GM11168 (cell line): ENCODE measurements around the gene CFAP43.

Source experiments
- in situ Hi-C: fragments of 300-500 bp; cut with MboI; formaldehyde crosslinking; loops from one replicate; pipeline ENCODE4 v1.12.0; 2022; ENCODE audit warnings: low sequenced_read_pairs; ENCODE audit not compliant: unreplicated experiment

CFAP43 gene

GRCh38 chr10:104231784-104232612, at the start of gene CFAP43:
Gene CFAP43, minus strand, starts transcription at chr10:104232364. Its CDS starts 118 bp downstream, at chr10:104232246.
- in situ Hi-C loops = no loop called here

GRCh38 chr10:104281694-104282093, 49.5 kb upstream of the CFAP43 start:
- in situ Hi-C loops = no loop called here

- in situ Hi-C loops = no loop called here
These were observed 47.5 kb upstream of the CFAP43 start for GRCh38 chr10:104279550-104280259.

GRCh38 chr10:104277785-104278184, 45.6 kb upstream of the CFAP43 start:
- in situ Hi-C loops = no loop called here

- in situ Hi-C loops = no loop called here
These were observed 44.0 kb upstream of the CFAP43 start for GRCh38 chr10:104276192-104276591.

- in situ Hi-C loops = no loop called here
These were observed 42.9 kb upstream of the CFAP43 start for GRCh38 chr10:104274762-104275721.

- in situ Hi-C loops = no loop called here
These were observed 41.9 kb upstream of the CFAP43 start for GRCh38 chr10:104273899-104274575.

GRCh38 chr10:104273286-104273685, 41.1 kb upstream of the CFAP43 start:
- in situ Hi-C loops = no loop called here

GRCh38 chr10:104268713-104269645, 36.8 kb upstream of the CFAP43 start, which contains the start of gene GSTO2:
Gene GSTO2, plus strand, starts transcription at chr10:104269184. Its CDS starts 5,732 bp downstream, at chr10:104274916.
- in situ Hi-C loops = no loop called here

- in situ Hi-C loops = no loop called here
These were observed 36.2 kb upstream of the CFAP43 start for GRCh38 chr10:104268405-104268712.

GRCh38 chr10:104267721-104268404, 35.7 kb upstream of the CFAP43 start:
- in situ Hi-C loops = no loop called here

- in situ Hi-C loops = no loop called here
These were observed 32.6 kb upstream of the CFAP43 start for GRCh38 chr10:104264783-104265182.

GRCh38 chr10:104262055-104262454, 29.9 kb upstream of the CFAP43 start:
- in situ Hi-C loops = no loop called here

- in situ Hi-C loops = no loop called here
These were observed 28.6 kb upstream of the CFAP43 start for GRCh38 chr10:104260775-104261115.

- in situ Hi-C loops = no loop called here
These were observed 28.0 kb upstream of the CFAP43 start for GRCh38 chr10:104259999-104260774.

GRCh38 chr10:104259456-104259855, 27.3 kb upstream of the CFAP43 start:
- in situ Hi-C loops = no loop called here

- in situ Hi-C loops = no loop called here
These were observed 26.0 kb upstream of the CFAP43 start for GRCh38 chr10:104258209-104258608.

GRCh38 chr10:104257235-104257634, 25.1 kb upstream of the CFAP43 start:
- in situ Hi-C loops = no loop called here
